Ureter (tissue), 1 donor: ENCODE results near the gene SRR. TPM values are rescaled to one million over a fixed set of nuclear protein-coding genes. Genes with fewer than 3 reads are reported as not detected.

Source experiments
- DNase-seq: peaks from one replicate; pipeline ENCODE4 v3.0.0-alpha.2; 2020; ENCODE audit warnings: low spot score
- total RNA-seq: library from RNA; stranded (reverse); gene quantifications from one replicate; pipeline ENCODE4 v1.2.4, GENCODE V29; 2023
- donor health status: DM: yes; HTN: yes; CAD: no.

The SRR gene
- total RNA-seq, 1 donor from 2014 or later: 6.3 TPM

GRCh38 chr17:2372180-2372579 is 68.4 kb downstream of the SRR start:
- no peak for DNase-seq

- no peak for DNase-seq
Observed at GRCh38 chr17:2372681-2373080, 68.9 kb downstream of the SRR start.

GRCh38 chr17:2373179-2373578 is 69.4 kb downstream of the SRR start:
- no peak for DNase-seq

Other genes with a start within 250 kb of the SRR start
- 14.9 TPM for gene HIC1, start 248.8 kb upstream of the SRR start, total RNA-seq
- 58.4 TPM for gene SMG6, start 165 bp upstream of the SRR start, total RNA-seq
- gene TSR1, start 32.5 kb downstream of the SRR start, total RNA-seq: 36.9 TPM
- 113 TPM for gene SGSM2, start 33.6 kb downstream of the SRR start, total RNA-seq
- 47.4 TPM for gene MNT, start 97.1 kb downstream of the SRR start, total RNA-seq
- gene METTL16, start 207.9 kb downstream of the SRR start, total RNA-seq: 52.2 TPM